ENCODE results near the gene MCUB.

The MCUB gene

DNA sequence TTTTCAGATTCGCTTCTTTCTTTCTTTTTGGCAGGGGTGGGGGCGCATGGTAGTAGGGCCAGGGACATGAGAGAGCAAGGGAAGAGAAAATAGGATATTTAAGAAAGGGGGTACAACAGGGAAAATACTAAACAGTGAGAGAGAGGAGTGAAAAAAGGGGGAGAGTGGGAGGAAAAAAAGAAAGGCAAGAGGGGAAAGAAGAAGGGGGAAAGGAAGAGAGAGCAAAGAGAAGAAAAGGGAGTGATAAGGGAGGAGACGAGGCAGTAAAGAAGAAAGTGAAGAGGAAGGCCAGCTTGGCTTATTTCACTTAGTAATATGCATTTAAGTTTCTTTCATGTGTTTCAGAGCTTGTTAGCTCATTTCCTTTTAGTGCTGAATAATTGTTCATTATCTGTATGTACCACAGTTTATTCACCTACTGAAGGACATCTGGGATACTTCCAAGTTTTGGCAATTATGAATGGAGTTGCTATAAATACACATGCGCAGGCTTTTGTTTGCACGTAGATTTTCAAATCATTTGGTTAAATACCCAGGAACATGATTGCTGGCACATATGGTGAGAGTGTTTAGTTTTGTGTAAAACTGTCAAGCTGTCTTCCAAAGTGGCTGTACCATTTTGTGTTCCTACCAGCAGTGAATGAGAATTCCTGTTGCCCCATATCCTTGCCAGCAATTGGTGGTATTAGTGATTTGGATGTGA lies 105.9 kb downstream of the MCUB start:
- Histone ChIP-seq H3K23ac (ENCODE audit: low read length) (no peak overlapping the region), H3K9ac (ENCODE audit: low read length) (no peak overlapping the region), H3K36me3 (ENCODE audit: control insufficient read depth, insufficient read depth, low read length) (no peaks in the 10 kb centered on the region), H2AK5ac (ENCODE audit: low read length) (no peak overlapping the region), H2BK120ac (ENCODE audit: low read depth, low read length) (no peak overlapping the region), H3K4me3 (ENCODE audit: low read length) (no peak overlapping the region), H3K4ac (ENCODE audit: low read depth, low read length) (no peak overlapping the region), H3K4me1 (ENCODE audit: control insufficient read depth, low read depth, low read length) (no peaks in the 10 kb centered on the region), H2BK5ac (ENCODE audit: low read length) (no peak overlapping the region), H3K27me3 (ENCODE audit: insufficient read depth, low read length, poor library complexity) (no peaks in the 10 kb centered on the region), H4K8ac (ENCODE audit: low read depth, low read length) (no peak overlapping the region), H3K4me2 (ENCODE audit: low read length) (no peak overlapping the region), H3K56ac (ENCODE audit: low read length) (no peak overlapping the region), H3K79me2 (ENCODE audit: control insufficient read depth, insufficient read depth, low read length) (no peaks in the 10 kb centered on the region), H3K18ac (ENCODE audit: low read length) (no peak overlapping the region), H2BK15ac (replicated peaks; ENCODE audit: low read depth) (no peak overlapping the region), H3K27ac (ENCODE audit: low read depth, low read length) (no peak overlapping the region), H3K79me1 (ENCODE audit: low read length) (no peaks in the 10 kb centered on the region), H4K5ac (ENCODE audit: low read length) (no peak overlapping the region)
- WGBS (ENCODE audit: extremely low coverage, insufficient coverage, low lambda C conversion rate), result no CpG with 5 or more reads among the region's 5 CpGs
- DNase-seq, result no peak

GRCh38 chr4:109671350-109671749 lies 111.3 kb downstream of the MCUB start:
- no peak overlapping the region for H3K27ac ChIP-seq (ENCODE audit: low read depth, low read length)
- H3K9ac ChIP-seq (ENCODE audit: low read length), result no peak overlapping the region
- no peaks in the 10 kb centered on the region for H3K36me3 ChIP-seq (ENCODE audit: control insufficient read depth, insufficient read depth, low read length)
- no peaks in the 10 kb centered on the region for H3K27me3 ChIP-seq (ENCODE audit: insufficient read depth, low read length, poor library complexity)
- H3K79me1 ChIP-seq (ENCODE audit: low read length), result no peaks in the 10 kb centered on the region
- no peaks in the 10 kb centered on the region for H3K79me2 ChIP-seq (ENCODE audit: control insufficient read depth, insufficient read depth, low read length)
- no peak overlapping the region for H3K18ac ChIP-seq (ENCODE audit: low read length)
- H4K5ac ChIP-seq (ENCODE audit: low read length), result no peak overlapping the region
- no peaks in the 10 kb centered on the region for H3K4me1 ChIP-seq (ENCODE audit: control insufficient read depth, low read depth, low read length)
- H2BK5ac ChIP-seq (ENCODE audit: low read length), result no peak overlapping the region
- DNase-seq, result no peak
- H2BK15ac ChIP-seq (replicated peaks; ENCODE audit: low read depth), result no peak overlapping the region
- no peak overlapping the region for H2BK120ac ChIP-seq (ENCODE audit: low read depth, low read length)
- no peak overlapping the region for H3K56ac ChIP-seq (ENCODE audit: low read length)
- no peak overlapping the region for H2AK5ac ChIP-seq (ENCODE audit: low read length)
- no peak overlapping the region for H4K8ac ChIP-seq (ENCODE audit: low read depth, low read length)
- H3K4me3 ChIP-seq (ENCODE audit: low read length), result no peak overlapping the region
- no peak overlapping the region for H3K23ac ChIP-seq (ENCODE audit: low read length)
- H3K4me2 ChIP-seq (ENCODE audit: low read length), result no peak overlapping the region
- no peak overlapping the region for H3K4ac ChIP-seq (ENCODE audit: low read depth, low read length)

DNA sequence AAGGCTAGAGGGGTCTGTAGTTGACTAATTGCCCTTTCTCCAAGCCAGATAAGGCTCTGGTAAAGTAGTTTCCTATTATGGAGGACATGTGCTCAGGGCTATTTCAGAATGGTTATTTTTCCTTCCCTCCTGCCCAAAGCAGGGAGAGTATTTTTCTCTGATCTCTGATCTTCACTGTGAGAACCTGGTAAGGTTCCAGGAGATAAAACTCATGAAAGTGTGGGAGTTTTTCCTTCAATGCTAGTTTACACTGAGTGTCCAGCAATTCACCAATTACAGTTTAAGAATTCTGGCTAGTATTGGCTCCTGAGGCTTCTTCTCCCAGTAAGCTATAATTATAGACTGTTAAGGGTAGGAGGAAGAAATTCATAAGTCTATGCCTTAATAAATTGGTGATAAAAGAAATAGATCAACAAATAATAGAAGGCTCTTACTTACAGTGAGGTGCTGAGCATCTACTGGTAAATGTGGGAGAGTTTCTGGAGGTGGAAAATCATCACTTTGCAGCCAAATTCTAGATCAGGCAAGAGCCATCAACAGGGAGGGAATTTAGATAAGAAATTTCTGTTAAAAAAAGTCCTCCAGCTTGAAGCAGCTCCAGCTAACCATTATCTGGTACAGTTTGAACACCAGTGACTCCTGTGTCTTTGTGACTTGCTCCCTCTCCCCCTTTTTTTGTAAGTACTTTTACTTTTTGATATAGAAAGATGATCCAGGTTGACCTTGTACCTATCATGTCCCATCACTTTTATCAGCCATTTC lies 112.3 kb downstream of the MCUB start:
- no peak overlapping the region for H2AK5ac ChIP-seq (ENCODE audit: low read length)
- H2BK5ac ChIP-seq (ENCODE audit: low read length), result no peak overlapping the region
- H2BK15ac ChIP-seq (replicated peaks; ENCODE audit: low read depth), result no peak overlapping the region
- H3K27me3 ChIP-seq (ENCODE audit: insufficient read depth, low read length, poor library complexity), result no peaks in the 10 kb centered on the region
- H3K27ac ChIP-seq (ENCODE audit: low read depth, low read length), result no peak overlapping the region
- no peak for DNase-seq
- no peak overlapping the region for H3K18ac ChIP-seq (ENCODE audit: low read length)
- no peaks in the 10 kb centered on the region for H3K79me1 ChIP-seq (ENCODE audit: low read length)
- no peak overlapping the region for H4K8ac ChIP-seq (ENCODE audit: low read depth, low read length)
- H3K56ac ChIP-seq (ENCODE audit: low read length), result no peak overlapping the region
- no peak overlapping the region for H4K5ac ChIP-seq (ENCODE audit: low read length)
- H3K9ac ChIP-seq (ENCODE audit: low read length), result no peak overlapping the region
- no peak overlapping the region for H3K23ac ChIP-seq (ENCODE audit: low read length)
- H3K4me3 ChIP-seq (ENCODE audit: low read length), result no peak overlapping the region
- no peaks in the 10 kb centered on the region for H3K4me1 ChIP-seq (ENCODE audit: control insufficient read depth, low read depth, low read length)
- no peaks in the 10 kb centered on the region for H3K79me2 ChIP-seq (ENCODE audit: control insufficient read depth, insufficient read depth, low read length)
- no peak overlapping the region for H3K4ac ChIP-seq (ENCODE audit: low read depth, low read length)
- H3K4me2 ChIP-seq (ENCODE audit: low read length), result no peak overlapping the region
- H2BK120ac ChIP-seq (ENCODE audit: low read depth, low read length), result no peak overlapping the region
- H3K36me3 ChIP-seq (ENCODE audit: control insufficient read depth, insufficient read depth, low read length), result no peaks in the 10 kb centered on the region

DNA sequence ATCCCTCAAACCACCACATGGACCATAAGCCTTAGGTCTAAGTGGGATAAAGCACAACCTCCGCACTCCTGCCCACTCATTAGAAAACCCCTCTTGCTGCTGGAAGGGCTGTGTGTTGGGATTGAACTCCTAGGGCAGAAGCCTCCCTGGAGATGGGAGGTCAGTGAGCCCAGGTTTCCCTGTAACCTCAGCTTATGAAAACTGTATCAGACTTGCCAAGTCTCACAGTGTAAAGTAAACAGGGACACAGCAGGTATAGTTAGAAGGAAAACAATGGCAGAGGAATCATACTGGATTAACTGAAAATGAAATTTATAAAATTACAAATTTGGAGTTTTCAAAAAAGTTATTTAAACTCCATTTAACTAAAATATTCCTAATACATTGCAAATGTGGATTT lies 113.3 kb downstream of the MCUB start:
- Histone ChIP-seq H3K79me1 (ENCODE audit: low read length) (no peaks in the 10 kb centered on the region), H2BK15ac (replicated peaks; ENCODE audit: low read depth) (no peak overlapping the region), H3K27ac (ENCODE audit: low read depth, low read length) (no peak overlapping the region), H3K79me2 (ENCODE audit: control insufficient read depth, insufficient read depth, low read length) (no peaks in the 10 kb centered on the region), H3K4me3 (ENCODE audit: low read length) (no peak overlapping the region), H4K8ac (ENCODE audit: low read depth, low read length) (no peak overlapping the region), H3K4ac (ENCODE audit: low read depth, low read length) (no peak overlapping the region), H3K23ac (ENCODE audit: low read length) (no peak overlapping the region), H3K18ac (ENCODE audit: low read length) (no peak overlapping the region), H4K5ac (ENCODE audit: low read length) (no peak overlapping the region), H2AK5ac (ENCODE audit: low read length) (no peak overlapping the region), H2BK5ac (ENCODE audit: low read length) (no peak overlapping the region), H2BK120ac (ENCODE audit: low read depth, low read length) (no peak overlapping the region), H3K9ac (ENCODE audit: low read length) (no peak overlapping the region), H3K27me3 (ENCODE audit: insufficient read depth, low read length, poor library complexity) (no peaks in the 10 kb centered on the region), H3K36me3 (ENCODE audit: control insufficient read depth, insufficient read depth, low read length) (no peaks in the 10 kb centered on the region), H3K4me2 (ENCODE audit: low read length) (no peak overlapping the region), H3K56ac (ENCODE audit: low read length) (no peak overlapping the region), H3K4me1 (ENCODE audit: control insufficient read depth, low read depth, low read length) (no peaks in the 10 kb centered on the region)
- no CpG with 5 or more reads among the region's 1 CpG for WGBS (ENCODE audit: extremely low coverage, insufficient coverage, low lambda C conversion rate)
- no peak for DNase-seq

DNA sequence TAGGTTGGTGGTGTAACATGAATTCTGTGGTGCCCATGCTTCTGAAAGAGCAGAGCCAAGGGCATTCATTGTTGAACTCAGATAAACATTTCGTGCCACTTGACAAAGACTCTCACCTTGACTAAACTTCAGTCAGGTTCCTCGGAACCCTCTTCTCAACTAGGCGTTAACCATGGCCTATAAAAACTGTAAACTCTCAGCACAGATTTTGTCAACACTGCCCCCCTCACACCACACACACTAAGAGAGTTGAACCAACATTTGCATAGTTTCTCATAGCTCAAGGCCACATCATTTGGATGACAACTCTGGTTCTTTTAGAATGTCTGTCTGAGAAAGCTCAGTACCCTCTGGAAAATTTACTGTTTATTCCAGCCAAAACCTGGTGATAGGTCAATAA lies 115.1 kb downstream of the MCUB start:
- H3K27me3 ChIP-seq (ENCODE audit: insufficient read depth, low read length, poor library complexity), result no peaks in the 10 kb centered on the region
- H3K4me3 ChIP-seq (ENCODE audit: low read length), result no peak overlapping the region
- WGBS (ENCODE audit: extremely low coverage, insufficient coverage, low lambda C conversion rate), result no CpG with 5 or more reads among the region's 3 CpGs
- H3K36me3 ChIP-seq (ENCODE audit: control insufficient read depth, insufficient read depth, low read length), result no peaks in the 10 kb centered on the region
- H2BK15ac ChIP-seq (replicated peaks; ENCODE audit: low read depth), result no peak overlapping the region
- H3K79me1 ChIP-seq (ENCODE audit: low read length), result no peaks in the 10 kb centered on the region
- no peak for DNase-seq
- H3K23ac ChIP-seq (ENCODE audit: low read length), result no peak overlapping the region
- no peak overlapping the region for H3K9ac ChIP-seq (ENCODE audit: low read length)
- no peaks in the 10 kb centered on the region for H3K79me2 ChIP-seq (ENCODE audit: control insufficient read depth, insufficient read depth, low read length)
- H3K27ac ChIP-seq (ENCODE audit: low read depth, low read length), result no peak overlapping the region
- H4K5ac ChIP-seq (ENCODE audit: low read length), result no peak overlapping the region
- H4K8ac ChIP-seq (ENCODE audit: low read depth, low read length), result no peak overlapping the region
- H3K4ac ChIP-seq (ENCODE audit: low read depth, low read length), result no peak overlapping the region
- H2BK5ac ChIP-seq (ENCODE audit: low read length), result no peak overlapping the region
- H3K4me2 ChIP-seq (ENCODE audit: low read length), result no peak overlapping the region
- no peak overlapping the region for H3K56ac ChIP-seq (ENCODE audit: low read length)
- H3K18ac ChIP-seq (ENCODE audit: low read length), result no peak overlapping the region
- no peaks in the 10 kb centered on the region for H3K4me1 ChIP-seq (ENCODE audit: control insufficient read depth, low read depth, low read length)
- no peak overlapping the region for H2BK120ac ChIP-seq (ENCODE audit: low read depth, low read length)
- H2AK5ac ChIP-seq (ENCODE audit: low read length), result no peak overlapping the region

DNA sequence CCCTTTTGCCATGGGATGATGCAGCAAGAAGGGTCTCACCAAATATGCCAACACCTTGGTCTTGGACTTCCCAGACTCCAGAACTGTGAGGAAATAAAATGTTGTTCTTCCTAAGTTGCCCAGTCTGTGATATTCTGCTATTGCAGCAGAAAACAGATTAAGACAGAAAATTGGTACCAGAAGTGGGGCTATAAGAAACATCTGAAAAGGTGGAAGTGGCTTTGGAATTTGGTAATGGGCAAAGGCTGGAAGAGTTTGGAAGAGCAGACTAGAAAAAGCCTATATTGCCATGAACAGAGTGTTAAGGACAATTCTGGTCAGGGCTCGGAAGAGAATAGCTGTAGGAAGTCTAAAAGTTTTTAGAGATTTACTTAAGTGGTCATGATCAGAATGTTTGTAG lies 115.8 kb downstream of the MCUB start:
- H3K4ac ChIP-seq (ENCODE audit: low read depth, low read length), result no peak overlapping the region
- no peak overlapping the region for H3K18ac ChIP-seq (ENCODE audit: low read length)
- no peaks in the 10 kb centered on the region for H3K27me3 ChIP-seq (ENCODE audit: insufficient read depth, low read length, poor library complexity)
- H3K27ac ChIP-seq (ENCODE audit: low read depth, low read length), result no peak overlapping the region
- no peaks in the 10 kb centered on the region for H3K79me1 ChIP-seq (ENCODE audit: low read length)
- no peaks in the 10 kb centered on the region for H3K36me3 ChIP-seq (ENCODE audit: control insufficient read depth, insufficient read depth, low read length)
- H3K4me2 ChIP-seq (ENCODE audit: low read length), result no peak overlapping the region
- no peak overlapping the region for H3K56ac ChIP-seq (ENCODE audit: low read length)
- WGBS (ENCODE audit: extremely low coverage, insufficient coverage, low lambda C conversion rate), result no CpG with 5 or more reads among the region's 1 CpG
- H3K9ac ChIP-seq (ENCODE audit: low read length), result no peak overlapping the region
- no peak overlapping the region for H3K23ac ChIP-seq (ENCODE audit: low read length)
- no peak overlapping the region for H2AK5ac ChIP-seq (ENCODE audit: low read length)
- no peaks in the 10 kb centered on the region for H3K79me2 ChIP-seq (ENCODE audit: control insufficient read depth, insufficient read depth, low read length)
- H2BK15ac ChIP-seq (replicated peaks; ENCODE audit: low read depth), result no peak overlapping the region
- H4K5ac ChIP-seq (ENCODE audit: low read length), result no peak overlapping the region
- no peaks in the 10 kb centered on the region for H3K4me1 ChIP-seq (ENCODE audit: control insufficient read depth, low read depth, low read length)
- no peak overlapping the region for H3K4me3 ChIP-seq (ENCODE audit: low read length)
- H2BK5ac ChIP-seq (ENCODE audit: low read length), result no peak overlapping the region
- DNase-seq, result no peak
- no peak overlapping the region for H2BK120ac ChIP-seq (ENCODE audit: low read depth, low read length)
- H4K8ac ChIP-seq (ENCODE audit: low read depth, low read length), result no peak overlapping the region

All from mesendoderm (in vitro differentiated cells).